OCI-LY1 (cell line): ENCODE data around the gene FHL2.

Source experiments
- EZH2 ChIP-seq: fragments of 200-600 bp; sonication (generic), shearing (Covaris generic); IDR thresholded peaks from 2 replicates; pipeline ENCODE4 v1.8.0; 2017; ENCODE audit warnings: borderline replicate concordance, mixed run types, mild to moderate bottlenecking, antibody characterized with exemption, low read length, moderate library complexity, mixed read lengths
- TF ChIP-seq, protein P1 (sequence below): fragments of 200-600 bp; sonication (generic), shearing (Covaris generic); IDR thresholded peaks from 2 replicates; pipeline ENCODE4 v1.5.1; 2017; ENCODE audit warnings: mild to moderate bottlenecking, antibody characterized with exemption, low read length, moderate library complexity, mixed read lengths

DNA sequence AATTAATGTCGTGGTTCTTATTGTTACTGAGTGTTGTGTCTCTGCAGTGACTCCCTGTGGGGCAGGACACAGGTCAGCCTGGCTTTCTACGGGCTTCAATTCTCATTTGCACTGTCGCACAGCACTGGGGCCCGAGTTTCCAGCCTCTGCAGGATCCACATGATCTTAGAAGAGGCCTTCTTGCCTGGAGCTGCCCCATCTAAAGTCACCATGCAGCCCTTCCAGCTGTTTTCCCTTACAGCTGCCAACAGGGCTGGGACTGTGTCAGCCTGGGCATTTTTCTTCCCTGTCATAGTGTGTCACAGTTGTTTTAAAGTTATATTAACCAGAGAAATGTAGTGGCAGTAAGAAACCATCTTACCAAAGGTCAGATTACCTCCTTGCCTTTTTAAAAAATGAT is 27.0 kb downstream of the FHL2 start:
- TF ChIP-seq, protein P1, sequence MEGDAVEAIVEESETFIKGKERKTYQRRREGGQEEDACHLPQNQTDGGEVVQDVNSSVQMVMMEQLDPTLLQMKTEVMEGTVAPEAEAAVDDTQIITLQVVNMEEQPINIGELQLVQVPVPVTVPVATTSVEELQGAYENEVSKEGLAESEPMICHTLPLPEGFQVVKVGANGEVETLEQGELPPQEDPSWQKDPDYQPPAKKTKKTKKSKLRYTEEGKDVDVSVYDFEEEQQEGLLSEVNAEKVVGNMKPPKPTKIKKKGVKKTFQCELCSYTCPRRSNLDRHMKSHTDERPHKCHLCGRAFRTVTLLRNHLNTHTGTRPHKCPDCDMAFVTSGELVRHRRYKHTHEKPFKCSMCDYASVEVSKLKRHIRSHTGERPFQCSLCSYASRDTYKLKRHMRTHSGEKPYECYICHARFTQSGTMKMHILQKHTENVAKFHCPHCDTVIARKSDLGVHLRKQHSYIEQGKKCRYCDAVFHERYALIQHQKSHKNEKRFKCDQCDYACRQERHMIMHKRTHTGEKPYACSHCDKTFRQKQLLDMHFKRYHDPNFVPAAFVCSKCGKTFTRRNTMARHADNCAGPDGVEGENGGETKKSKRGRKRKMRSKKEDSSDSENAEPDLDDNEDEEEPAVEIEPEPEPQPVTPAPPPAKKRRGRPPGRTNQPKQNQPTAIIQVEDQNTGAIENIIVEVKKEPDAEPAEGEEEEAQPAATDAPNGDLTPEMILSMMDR, result no peak
- no peak for TF ChIP-seq EZH2
